SK-N-SH treated with all-trans-retinoic acid at 6 μM for 48 hours (cell line): Measurements from ENCODE around the gene DMAC2L.
A peak's percentile ranks its signal among the peaks of the same experiment; 100 is the strongest.

Experiments used
- ATAC-seq: fragments of 200-7000 bp; cut with Tn5 transposase; 3 replicates; pipeline ENCODE4 v1.9.1; 2020; ENCODE audit warnings: mild to moderate bottlenecking, moderate library complexity
- ARNTL ChIP-seq: fragments of 450-650 bp; formaldehyde crosslinking; IDR thresholded peaks from 2 replicates; pipeline ENCODE4 v1.5.0; 2020; ENCODE audit warnings: low read depth, mild to moderate bottlenecking, moderate library complexity, borderline replicate concordance
- BACH2 ChIP-seq: fragments of 250-450 bp; sonication (Bioruptor Pico); IDR thresholded peaks from 2 replicates; pipeline ENCODE4 v1.9.0; 2021; ENCODE audit warnings: mild to moderate bottlenecking, borderline replicate concordance
- CREB5 ChIP-seq: fragments of 250-450 bp; sonication (Bioruptor Pico); IDR thresholded peaks from 2 replicates; pipeline ENCODE4 v1.5.1; 2020; ENCODE audit warnings: low read depth, mild to moderate bottlenecking, moderate library complexity
- CSDC2 ChIP-seq: fragments of 250-450 bp; sonication (Bioruptor Pico); IDR thresholded peaks from 2 replicates; pipeline ENCODE4 v1.5.0; 2020; ENCODE audit warnings: mild to moderate bottlenecking, moderate library complexity
- ESRRG ChIP-seq: fragments of 250-450 bp; sonication (Bioruptor Pico); IDR thresholded peaks from 2 replicates; pipeline ENCODE4 v1.6.1; 2021; ENCODE audit warnings: mild to moderate bottlenecking
- GLIS3 ChIP-seq: fragments of 250-450 bp; sonication (Bioruptor Pico); IDR thresholded peaks from 2 replicates; pipeline ENCODE4 v1.5.0; 2020; ENCODE audit warnings: mild to moderate bottlenecking, moderate library complexity
- ISL1 ChIP-seq: fragments of 250-450 bp; sonication (Bioruptor Pico); IDR thresholded peaks from 2 replicates; pipeline ENCODE4 v2.1.2; 2022; ENCODE audit warnings: mild to moderate bottlenecking, moderate library complexity
- OSR1 ChIP-seq: fragments of 250-450 bp; sonication (Bioruptor Pico); IDR thresholded peaks from 2 replicates; pipeline ENCODE4 v1.8.0; 2022; ENCODE audit warnings: moderate library complexity, mild to moderate bottlenecking, inconsistent platforms
- PATZ1 ChIP-seq: fragments of 250-450 bp; sonication (Bioruptor Pico); IDR thresholded peaks from 2 replicates; pipeline ENCODE4 v1.8.0; 2020; ENCODE audit warnings: mild to moderate bottlenecking, moderate library complexity, borderline replicate concordance
- POU6F1 ChIP-seq: fragments of 250-450 bp; sonication (Bioruptor Pico); IDR thresholded peaks from 2 replicates; pipeline ENCODE4 v1.8.0; 2021; ENCODE audit warnings: low read depth, mild to moderate bottlenecking, moderate library complexity, borderline replicate concordance
- PPARA ChIP-seq: fragments of 250-450 bp; sonication (Bioruptor Pico); IDR thresholded peaks from 2 replicates; pipeline ENCODE4 v1.5.0; 2020; ENCODE audit warnings: mild to moderate bottlenecking, borderline replicate concordance
- RARB ChIP-seq: fragments of 250-450 bp; sonication (Bioruptor Pico); IDR thresholded peaks from 2 replicates; pipeline ENCODE4 v1.8.0; 2021; ENCODE audit warnings: mild to moderate bottlenecking, moderate library complexity
- SNAI2 ChIP-seq: fragments of 250-450 bp; sonication (Bioruptor Pico); IDR thresholded peaks from 2 replicates; pipeline ENCODE4 v1.5.0; 2020; ENCODE audit warnings: mild to moderate bottlenecking, moderate library complexity
- TCF4 ChIP-seq: fragments of 250-450 bp; sonication (Bioruptor Pico); IDR thresholded peaks from 2 replicates; pipeline ENCODE4 v1.8.0; 2021; ENCODE audit warnings: mild to moderate bottlenecking, moderate library complexity, borderline replicate concordance
- TOX ChIP-seq: fragments of 250-450 bp; sonication (Bioruptor Pico); IDR thresholded peaks from 2 replicates; pipeline ENCODE4 v1.8.0; 2021; ENCODE audit warnings: mild to moderate bottlenecking, moderate library complexity, borderline replicate concordance
- TSHZ2 ChIP-seq: fragments of 250-450 bp; sonication (Bioruptor Pico); IDR thresholded peaks from 2 replicates; pipeline ENCODE4 v1.5.0; 2020; ENCODE audit warnings: mild to moderate bottlenecking, moderate library complexity
- ZC3H10 ChIP-seq: fragments of 250-450 bp; sonication (Bioruptor Pico); IDR thresholded peaks from 2 replicates; pipeline ENCODE4 v1.5.1; 2021; ENCODE audit warnings: mild to moderate bottlenecking, moderate library complexity
- ZFP3 ChIP-seq: fragments of 250-450 bp; sonication (Bioruptor Pico); IDR thresholded peaks from 2 replicates; pipeline ENCODE4 v1.5.0; 2020; ENCODE audit warnings: mild to moderate bottlenecking, moderate library complexity
- ZNF565 ChIP-seq: fragments of 450-650 bp; formaldehyde crosslinking; conservative IDR thresholded peaks from 2 replicates; pipeline ENCODE4 v1.5.0; 2020; ENCODE audit warnings: low read depth, mild to moderate bottlenecking, moderate library complexity
- ZNF70 ChIP-seq: fragments of 450-650 bp; formaldehyde crosslinking; IDR thresholded peaks from 2 replicates; pipeline ENCODE4 v1.5.0; 2020; ENCODE audit warnings: mild to moderate bottlenecking, moderate library complexity
- ZNF8 ChIP-seq: fragments of 450-650 bp; formaldehyde crosslinking; IDR thresholded peaks from 2 replicates; pipeline ENCODE4 v1.5.0; 2020; ENCODE audit warnings: mild to moderate bottlenecking, moderate library complexity

The DMAC2L gene

GRCh38 chr14:50308363-50308915 is 3.7 kb upstream of the DMAC2L start:
- no peak for ATAC-seq
- TF ChIP-seq TCF4 = no peak
- no peak for TF ChIP-seq ZC3H10 (CRISPR knock-in tag)

GRCh38 chr14:50310445-50310844 is 1.7 kb upstream of the DMAC2L start:
- TF ChIP-seq ISL1 (CRISPR knock-in tag) = no peak
- no peak for TF ChIP-seq TSHZ2
- TF ChIP-seq ESRRG = no peak
- no peak for TF ChIP-seq ARNTL (CRISPR knock-in tag)
- TF ChIP-seq TOX (CRISPR knock-in tag) = no peak
- ATAC-seq = no peak

GRCh38 chr14:50311337-50311971 is 670 bp upstream of the DMAC2L start:
- peak; percentile 8 for ATAC-seq
- no peak for TF ChIP-seq ZFP3 (CRISPR knock-in tag)
- no peak for TF ChIP-seq RARB (CRISPR knock-in tag)
- TF ChIP-seq CREB5 = no peak
- TF ChIP-seq PPARA (CRISPR knock-in tag) = no peak
- TF ChIP-seq CSDC2 (CRISPR knock-in tag) = no peak
- no peak for TF ChIP-seq SNAI2
- TF ChIP-seq GLIS3 (CRISPR knock-in tag) = no peak
- no peak for TF ChIP-seq TSHZ2
- TF ChIP-seq ZNF70 (CRISPR knock-in tag) = no peak
- no peak for TF ChIP-seq ESRRG
- TF ChIP-seq ZNF8 (CRISPR knock-in tag) = no peak
- no peak for TF ChIP-seq ZNF565 (CRISPR knock-in tag)
- TF ChIP-seq ZC3H10 (CRISPR knock-in tag) = no peak
- no peak for TF ChIP-seq PATZ1 (CRISPR knock-in tag)
- no peak for TF ChIP-seq POU6F1 (CRISPR knock-in tag)
- no peak for TF ChIP-seq TCF4
- TF ChIP-seq BACH2 (CRISPR knock-in tag) = no peak
- no peak for TF ChIP-seq TOX (CRISPR knock-in tag)
- TF ChIP-seq OSR1 = no peak
- TF ChIP-seq ARNTL (CRISPR knock-in tag) = no peak
